CD4-positive, alpha-beta T cell (primary cell): ENCODE measurements around the gene GRID1. TPM values are rescaled to one million over a fixed set of nuclear protein-coding genes. Genes with fewer than 3 reads are reported as not detected.

ENCODE experiments used
- ATAC-seq: fragments of 200-7000 bp; cut with Tn5 transposase; one replicate; pipeline ENCODE4 v1.10.0; 2022; ENCODE audit warnings: mild to moderate bottlenecking; ENCODE audit not compliant: poor library complexity
- CTCF ChIA-PET: fragments of 350-600 bp; sonication (Branson Sonifier 250); formaldehyde crosslinking; loops from one replicate; lab custom pipeline; 2021; ENCODE audit warnings: antibody characterized with exemption, inconsistent platforms; lab: Charles Lee
- POLR2A ChIA-PET: fragments of 350-600 bp; sonication (Branson Sonifier 250); formaldehyde crosslinking; loops from one replicate; lab custom pipeline; 2021; ENCODE audit warnings: antibody characterized with exemption, inconsistent platforms; lab: Charles Lee
- DNase-seq, 14 experiments: peaks; one replicate each; pipeline ENCODE4 v3.0.0-alpha.2; 2013 to 2020; ENCODE audit warnings: mixed read lengths in 2 of 14
- H3K27ac ChIP-seq, 2 donors: one replicate each; pipeline versions ENCODE4 v1.5.1 to v1.7.0; 2013; ENCODE audit warnings: low read length in 2 of 2, low read depth in 1 of 2, mild to moderate bottlenecking in 1 of 2
- H3K27me3 ChIP-seq, 2 experiments: 1 replicate in 1 of 2; 2 replicates in 1 of 2; pipeline versions ENCODE4 v1.6.1 to v1.7.0; 2013; ENCODE audit warnings: low read length in 2 of 2, control low read depth in 1 of 2, mild to moderate bottlenecking in 1 of 2, moderate library complexity in 1 of 2; ENCODE audit not compliant: insufficient read depth in 2 of 2, control insufficient read depth in 1 of 2
- H3K36me3 ChIP-seq: one replicate; pipeline ENCODE4 v1.6.1; 2013; ENCODE audit warnings: low read length, control low read depth; ENCODE audit not compliant: insufficient read depth
- H3K4me1 ChIP-seq: one replicate; pipeline ENCODE4 v1.6.1; 2013; ENCODE audit warnings: low read length, control low read depth; ENCODE audit not compliant: insufficient read depth
- H3K4me3 ChIP-seq: one replicate; pipeline ENCODE4 v1.5.1; 2013; ENCODE audit warnings: mild to moderate bottlenecking, low read length, moderate library complexity
- H3K9me3 ChIP-seq, 2 experiments: 1 replicate in 1 of 2; 2 replicates in 1 of 2; pipeline versions ENCODE4 v1.6.1 to v1.7.0; 2013; ENCODE audit warnings: low read length in 2 of 2, mild to moderate bottlenecking in 2 of 2, control low read depth in 1 of 2, moderate library complexity in 1 of 2; ENCODE audit not compliant: control insufficient read depth in 1 of 2, insufficient read depth in 1 of 2
- H3K27ac Mint-ChIP-seq: one replicate; pipeline ENCODE4 v1.8.0; 2020; ENCODE audit warnings: mixed read lengths
- H3K27me3 Mint-ChIP-seq: one replicate; pipeline ENCODE4 v1.8.0; 2021; ENCODE audit warnings: mixed read lengths
- H3K36me3 Mint-ChIP-seq: one replicate; pipeline ENCODE4 v1.8.0; 2021; ENCODE audit warnings: low read depth, mixed read lengths
- H3K4me1 Mint-ChIP-seq: one replicate; pipeline ENCODE4 v1.8.0; 2021; ENCODE audit warnings: low read depth, mixed read lengths
- H3K4me3 Mint-ChIP-seq: one replicate; pipeline ENCODE4 v1.8.0; 2020; ENCODE audit warnings: mild to moderate bottlenecking, mixed read lengths
- H3K9me3 Mint-ChIP-seq: one replicate; pipeline ENCODE4 v1.8.0; 2020; ENCODE audit warnings: mixed read lengths
- CTCF ChIP-seq: fragments of 200-600 bp; IDR thresholded peaks from one replicate; pipeline ENCODE4 v1.8.0; 2022; ENCODE audit warnings: antibody characterized with exemption, mild to moderate bottlenecking
- intact Hi-C, 2 experiments: fragments of 100-400 bp; cut with DNase I in 1 of 2; cut with micrococcal nuclease in 1 of 2; formaldehyde crosslinking; loops; one replicate each; pipeline versions ENCODE4 v1.15.1 to v1.9.0; 2023 to 2025; cut with DNase I, micrococcal nuclease
- total RNA-seq, 174 experiments: library from RNA in 2 of 174; stranded (reverse) in 2 of 174; gene quantifications; one replicate each; pipeline ENCODE4 v1.2.3 and lab custom pipeline; 2021 to 2026

GRID1 gene
- total RNA-seq, 2 experiments from 2014 or later: not detected

GRCh38 chr10:85575441-85575840 lies 791.2 kb downstream of the GRID1 start:
- ChIA-PET POLR2A (no interaction called here), CTCF (no interaction called here)
- no peaks in the 10 kb centered on the region for H3K9me3 ChIP-seq
- ATAC-seq: no peak
- Mint-ChIP-seq H3K4me3 (no peak overlapping the region), H3K27me3 (peaks cover 10% of the 10 kb centered on the region), H3K9me3 (no peaks in the 10 kb centered on the region), H3K36me3 (no peaks in the 10 kb centered on the region), H3K4me1 (no peaks in the 10 kb centered on the region), H3K27ac (no peak overlapping the region)
- H3K27ac ChIP-seq: no peak overlapping the region
- no peaks in the 10 kb centered on the region for H3K4me1 ChIP-seq
- no peak for DNase-seq
- H3K27me3 ChIP-seq: no peaks in the 10 kb centered on the region
- no peaks in the 10 kb centered on the region for H3K36me3 ChIP-seq
- no peak overlapping the region for H3K4me3 ChIP-seq
- intact Hi-C loops: no loop called here
- no peak for TF ChIP-seq CTCF

GRCh38 chr10:85570871-85571270 lies 795.7 kb downstream of the GRID1 start:
- intact Hi-C loops: no loop called here
- Histone ChIP-seq H3K36me3 (no peaks in the 10 kb centered on the region), H3K4me1 (no peaks in the 10 kb centered on the region), H3K9me3 (no peaks in the 10 kb centered on the region), H3K27ac (no peak overlapping the region), H3K4me3 (no peak overlapping the region), H3K27me3 (no peaks in the 10 kb centered on the region)
- CTCF ChIA-PET: no interaction called here
- Mint-ChIP-seq H3K27me3 (peaks cover 9% of the 10 kb centered on the region), H3K4me1 (no peaks in the 10 kb centered on the region), H3K36me3 (no peaks in the 10 kb centered on the region), H3K4me3 (no peak overlapping the region), H3K27ac (no peak overlapping the region), H3K9me3 (no peaks in the 10 kb centered on the region)
- no peak for TF ChIP-seq CTCF
- DNase-seq (no peak), ATAC-seq (no peak)
- POLR2A ChIA-PET: no interaction called here

GRCh38 chr10:85565381-85565780 lies 801.2 kb downstream of the GRID1 start:
- no peak overlapping the region for H3K27ac ChIP-seq
- ChIA-PET CTCF (no interaction called here), POLR2A (no interaction called here)
- DNase-seq (no peak), ATAC-seq (no peak)
- H3K36me3 ChIP-seq: no peaks in the 10 kb centered on the region
- Mint-ChIP-seq H3K36me3 (no peaks in the 10 kb centered on the region), H3K27me3 (peaks cover 4% of the 10 kb centered on the region), H3K9me3 (no peaks in the 10 kb centered on the region), H3K4me1 (no peaks in the 10 kb centered on the region), H3K27ac (no peak overlapping the region), H3K4me3 (no peak overlapping the region)
- H3K4me3 ChIP-seq: no peak overlapping the region
- H3K27me3 ChIP-seq: no peaks in the 10 kb centered on the region
- H3K4me1 ChIP-seq: no peaks in the 10 kb centered on the region
- TF ChIP-seq CTCF: no peak
- H3K9me3 ChIP-seq: no peaks in the 10 kb centered on the region
- intact Hi-C loops: no loop called here
